HG02798 (cell line): ENCODE results near the gene RPL14.
"Not testable (repeated sequence)": the region's sequence is repeated elsewhere in the genome, so short reads cannot be mapped to it uniquely, and the experiment has no call there.

Experiments
- ATAC-seq: cut with Tn5 transposase; IDR thresholded peaks from one replicate; pipeline ENCODE4 v1.9.1; 2021; ENCODE audit warnings: mild to moderate bottlenecking; ENCODE audit not compliant: unreplicated experiment, poor library complexity

The RPL14 gene

DNA sequence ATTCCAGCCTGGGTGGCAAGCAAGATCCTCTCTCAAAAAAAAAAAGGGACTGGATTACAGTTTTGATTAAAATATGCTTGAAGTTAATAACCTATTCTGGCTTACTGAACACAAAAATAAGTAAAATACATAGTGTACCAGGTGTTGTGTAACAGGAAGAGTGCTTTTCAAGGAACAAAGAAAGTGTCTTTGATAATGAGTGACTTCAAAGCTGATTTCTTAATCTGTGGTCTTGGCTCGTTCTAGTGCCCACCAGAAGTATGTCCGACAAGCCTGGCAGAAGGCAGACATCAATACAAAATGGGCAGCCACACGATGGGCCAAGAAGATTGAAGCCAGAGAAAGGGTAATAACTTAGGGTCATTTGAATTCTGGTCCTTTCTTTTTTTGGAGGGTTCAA is 4.0 kb downstream of the RPL14 start:
- ATAC-seq: no peak

DNA sequence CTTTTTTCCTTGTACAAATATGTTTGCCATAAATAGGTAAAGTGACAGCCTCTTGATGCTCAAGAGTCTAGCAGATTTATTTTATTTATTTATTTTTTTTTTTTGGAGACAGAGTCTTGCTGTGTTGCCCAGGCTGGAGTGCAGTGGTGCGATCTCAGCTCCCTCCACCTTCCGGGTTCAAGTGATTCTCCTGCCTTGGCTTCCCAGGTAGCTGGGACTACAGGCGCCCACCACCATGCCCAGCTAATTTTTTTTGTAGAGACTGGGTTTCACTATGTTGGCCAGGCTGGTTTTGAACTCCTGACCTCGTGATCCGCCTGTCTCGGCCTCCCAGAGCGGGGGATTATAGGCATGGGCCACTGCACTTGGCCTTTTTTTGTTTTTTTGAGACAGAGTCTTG is 5.7 kb downstream of the RPL14 start:
- not testable (repeated sequence) for ATAC-seq

DNA sequence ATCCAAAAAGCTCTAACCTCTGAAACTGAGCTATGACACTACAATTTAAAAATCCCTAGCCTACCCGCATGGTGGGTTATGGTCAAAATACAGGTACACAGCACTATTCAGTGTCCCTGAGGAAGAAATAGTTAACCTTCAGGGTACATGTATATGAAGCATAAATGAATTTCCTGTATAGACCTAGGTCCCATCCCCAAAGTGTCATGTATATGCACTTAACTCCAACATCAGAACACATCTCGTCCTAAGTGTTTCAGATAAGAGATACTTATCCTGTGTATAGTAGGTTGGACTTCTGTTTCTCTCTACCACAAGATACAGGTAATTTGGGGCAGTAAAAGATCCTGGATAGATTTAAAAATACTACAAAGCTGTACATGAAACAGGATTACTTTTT is 6.4 kb downstream of the RPL14 start:
- no peak for ATAC-seq

DNA sequence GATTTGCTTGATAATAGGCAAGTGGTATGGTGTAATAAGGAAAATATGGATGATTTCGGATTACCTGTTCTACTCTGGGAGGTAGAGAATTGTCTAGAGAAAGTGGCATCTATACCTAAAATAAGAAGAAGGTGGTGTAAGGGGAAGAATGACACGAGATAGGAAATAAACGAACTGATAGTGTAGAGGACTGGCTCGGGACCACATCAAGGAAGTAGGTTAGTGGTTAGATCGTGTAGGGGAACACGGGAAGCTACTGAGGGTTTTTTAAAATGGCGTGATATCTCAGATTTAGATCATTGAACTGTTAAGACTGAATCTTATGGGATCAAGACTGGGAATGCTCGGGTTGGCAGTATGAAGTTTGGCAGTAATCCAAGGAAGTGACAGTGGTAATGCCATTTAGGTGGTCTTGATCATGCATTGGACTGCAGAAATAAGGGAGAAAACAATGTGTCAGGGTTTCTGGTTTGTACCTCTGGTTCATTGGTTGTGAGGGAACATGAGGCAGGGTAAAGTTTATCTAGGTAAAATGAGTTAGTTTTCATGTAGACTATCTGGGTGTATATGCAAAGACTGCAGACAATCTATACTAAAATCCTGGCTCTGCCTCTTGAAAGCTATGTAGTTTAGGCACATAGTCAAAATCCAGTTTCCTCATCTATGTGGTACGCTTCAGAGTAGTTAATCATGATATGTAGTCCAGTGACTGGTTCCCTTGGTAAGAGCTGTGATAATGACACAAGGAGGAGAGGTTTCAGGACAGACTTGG is 7.4 kb downstream of the RPL14 start:
- no peak for ATAC-seq

DNA sequence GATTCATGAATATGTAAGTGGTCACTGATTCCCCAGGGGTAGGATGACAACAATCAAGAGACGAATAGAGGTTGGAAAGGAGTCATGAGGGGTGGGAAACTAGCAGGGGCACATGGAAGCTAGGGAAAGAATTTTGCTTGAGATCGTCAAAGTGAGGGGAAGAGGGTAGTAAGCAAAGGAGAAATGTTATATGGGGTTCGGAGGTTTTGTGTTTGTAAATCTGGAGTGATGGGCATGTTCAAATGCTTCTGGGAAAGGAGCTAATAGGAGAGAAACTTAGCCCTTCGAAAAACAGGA is 7.9 kb downstream of the RPL14 start:
- no peak for ATAC-seq

DNA sequence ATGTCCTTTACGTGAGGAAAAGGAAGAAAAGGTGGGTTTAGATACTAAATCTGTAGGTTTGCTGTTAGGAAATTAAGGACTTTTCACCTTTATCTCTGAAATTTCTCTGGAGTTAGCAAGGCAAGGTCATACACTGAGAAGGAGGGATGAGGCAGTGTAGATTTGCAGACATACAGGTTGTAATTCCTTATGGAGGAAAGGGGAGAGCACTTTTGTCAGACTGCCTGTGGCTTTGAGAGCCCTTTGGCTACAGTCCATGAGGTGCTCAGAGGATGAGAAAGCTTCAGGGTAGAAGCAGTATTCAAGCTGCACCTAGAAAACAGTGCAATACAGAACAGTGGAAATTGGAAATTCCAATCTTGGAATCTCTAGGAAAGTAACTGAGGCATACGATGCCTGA is 8.3 kb downstream of the RPL14 start:
- no peak for ATAC-seq

DNA sequence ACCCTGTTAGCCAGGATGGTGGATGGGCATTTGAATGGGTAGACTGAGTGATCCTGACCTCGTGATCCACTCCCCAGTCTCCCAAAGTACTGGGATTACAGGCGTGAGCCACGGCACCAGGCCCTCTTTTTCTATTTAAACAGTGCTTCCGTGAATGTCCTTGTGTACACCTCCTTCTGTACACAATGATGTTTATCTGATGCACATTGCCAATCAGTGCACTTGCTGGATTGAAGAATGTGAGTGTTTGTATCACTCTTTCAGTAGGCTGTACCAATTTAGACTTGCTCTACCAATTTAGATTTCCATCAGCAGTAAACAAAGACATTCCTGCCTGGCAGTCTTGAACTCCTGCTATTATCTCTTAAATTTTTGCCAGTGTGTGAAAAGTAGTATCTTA is 10.9 kb downstream of the RPL14 start:
- no peak for ATAC-seq

DNA sequence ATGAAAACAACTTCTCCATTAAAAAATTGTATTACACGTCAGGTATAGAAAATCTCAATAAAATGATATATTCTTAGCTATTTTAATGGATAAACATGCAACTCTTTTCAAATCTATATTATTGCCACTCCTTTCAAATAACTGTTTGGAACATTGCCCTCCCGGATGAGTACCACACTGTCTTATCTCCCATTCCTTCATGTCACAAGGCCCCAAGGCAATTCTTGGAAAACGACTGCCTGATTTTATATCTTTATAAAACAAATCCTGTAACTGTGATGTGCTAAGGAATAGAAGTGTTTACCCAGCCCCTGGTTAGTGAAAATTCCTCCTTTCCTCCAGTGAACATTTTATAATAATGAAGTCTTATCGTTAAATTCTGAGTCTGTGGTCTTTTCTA is 13.6 kb downstream of the RPL14 start:
- ATAC-seq: no peak

DNA sequence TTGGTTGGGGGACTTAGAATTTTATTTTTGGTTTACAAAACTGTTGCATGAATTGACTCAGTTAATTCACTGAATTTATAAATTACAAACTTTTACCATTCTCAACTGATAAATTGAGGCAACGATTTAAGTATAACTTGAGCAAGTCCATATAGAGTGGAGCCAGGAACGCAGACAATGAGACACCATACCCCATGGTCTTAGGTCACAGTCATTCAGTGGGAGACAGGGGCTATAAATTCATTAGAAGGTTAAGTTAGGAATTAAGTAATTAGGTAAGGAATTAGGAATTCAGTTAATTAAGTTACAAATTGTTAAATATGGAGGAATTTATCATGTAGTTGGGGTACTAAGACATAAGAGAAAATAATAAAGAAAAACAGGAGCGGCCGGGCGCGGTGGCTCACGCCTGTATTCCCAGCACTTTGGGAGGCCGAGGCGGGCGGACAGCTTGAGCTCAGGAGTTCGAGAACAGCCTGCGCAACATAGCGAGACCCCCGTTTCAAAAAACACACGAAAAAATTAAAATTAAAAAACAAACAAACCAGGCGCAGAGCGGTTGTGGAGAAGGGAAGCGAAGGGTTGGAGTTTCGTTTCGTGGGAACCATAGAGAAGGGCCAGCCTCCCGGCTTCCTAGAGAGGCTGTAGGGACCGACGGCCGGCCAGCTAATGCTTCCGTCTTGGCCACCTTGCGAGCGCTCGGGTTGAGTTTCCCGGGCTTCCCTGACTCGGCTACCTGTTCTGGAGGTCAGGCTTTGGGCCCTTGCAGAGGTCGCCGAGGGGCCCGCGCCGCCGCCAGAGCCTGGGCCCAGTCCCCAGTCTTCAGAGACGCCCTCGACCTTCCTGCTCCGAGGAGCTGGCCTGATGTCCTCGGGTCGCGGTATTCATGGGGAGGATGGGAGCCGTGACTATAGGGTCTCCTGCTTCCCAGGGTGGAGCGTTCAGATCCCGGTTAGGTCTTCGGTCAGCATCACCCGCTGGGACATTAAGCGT is 19.6 kb downstream of the RPL14 start, which contains the start of gene ZNF619:
Gene ZNF619, plus strand, starts transcription at position 645 of the 993 bp plus-strand sequence. CDS start 858 bp downstream, outside the sequence.
- ATAC-seq: peak; percentile 87

DNA sequence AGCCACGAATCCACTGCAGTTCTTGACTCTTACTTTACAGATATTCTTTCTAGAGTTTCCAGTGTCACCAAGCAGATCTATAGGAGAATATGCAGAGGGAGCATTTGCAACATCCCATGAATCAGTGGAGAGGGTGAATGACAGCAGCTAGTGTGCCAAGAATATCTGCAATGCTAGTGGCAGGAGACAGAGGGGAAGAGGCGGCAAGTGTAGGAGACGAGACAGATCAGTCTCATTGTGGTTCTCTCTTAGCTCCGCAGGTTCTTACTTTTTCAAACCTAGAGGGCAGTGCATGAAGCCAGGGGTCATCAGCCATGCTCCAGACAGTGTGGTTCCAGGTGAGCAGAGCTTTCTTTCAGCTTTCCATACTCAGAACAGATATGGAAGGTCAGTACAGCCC is 20.5 kb downstream of the RPL14 start:
- ATAC-seq: no peak

DNA sequence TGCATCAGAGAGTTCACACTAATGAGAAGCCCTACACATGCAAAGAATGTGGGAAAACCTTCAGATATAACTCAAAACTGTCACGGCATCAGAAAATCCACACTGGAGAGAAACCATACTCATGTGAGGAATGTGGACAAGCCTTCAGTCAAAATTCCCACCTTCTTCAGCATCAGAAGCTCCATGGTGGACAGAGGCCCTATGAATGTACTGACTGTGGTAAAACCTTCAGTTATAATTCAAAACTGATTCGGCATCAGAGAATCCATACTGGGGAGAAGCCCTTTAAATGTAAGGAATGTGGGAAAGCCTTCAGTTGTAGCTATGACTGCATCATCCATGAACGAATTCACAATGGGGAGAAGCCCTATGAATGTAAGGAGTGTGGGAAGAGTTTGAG is 30.0 kb downstream of the RPL14 start:
- no peak for ATAC-seq

DNA sequence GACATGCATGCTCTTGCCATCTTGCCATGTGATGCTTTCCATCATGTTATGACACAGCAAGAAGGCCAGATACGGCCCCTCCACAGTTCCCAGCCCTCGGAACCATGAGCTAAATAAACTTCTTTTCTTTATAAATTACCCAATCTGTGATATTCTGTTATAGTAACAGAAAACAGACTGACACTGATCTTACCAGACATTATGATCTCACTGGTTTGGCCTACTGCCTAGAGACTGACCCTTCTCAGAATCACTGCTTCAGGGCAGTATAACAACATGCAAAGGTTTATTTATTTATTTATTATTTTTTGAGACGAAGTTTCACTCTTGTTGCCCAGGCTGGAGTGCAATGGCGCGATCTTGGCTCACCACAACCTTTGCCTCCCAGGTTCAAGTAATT is 33.8 kb downstream of the RPL14 start:
- no peak for ATAC-seq

DNA sequence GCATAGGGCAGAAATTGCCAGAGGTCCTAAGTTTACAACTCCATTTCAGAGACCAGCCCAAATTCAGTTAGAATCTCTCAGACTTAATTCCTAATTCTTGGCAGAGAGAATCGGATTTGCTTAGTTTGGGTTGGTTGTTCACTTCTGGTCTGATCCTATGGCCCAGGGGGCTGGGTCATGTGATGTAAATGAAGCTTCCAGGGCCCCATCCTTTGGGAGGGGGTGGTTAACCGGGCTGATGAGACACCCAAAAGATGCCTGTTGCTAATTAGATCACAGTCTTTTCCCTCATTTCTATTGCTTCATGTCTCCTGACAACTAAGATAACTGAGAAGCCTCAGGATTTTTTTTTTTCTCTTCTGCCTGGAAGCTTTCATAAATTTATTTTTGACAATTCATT is 37.6 kb downstream of the RPL14 start:
- no peak for ATAC-seq

DNA sequence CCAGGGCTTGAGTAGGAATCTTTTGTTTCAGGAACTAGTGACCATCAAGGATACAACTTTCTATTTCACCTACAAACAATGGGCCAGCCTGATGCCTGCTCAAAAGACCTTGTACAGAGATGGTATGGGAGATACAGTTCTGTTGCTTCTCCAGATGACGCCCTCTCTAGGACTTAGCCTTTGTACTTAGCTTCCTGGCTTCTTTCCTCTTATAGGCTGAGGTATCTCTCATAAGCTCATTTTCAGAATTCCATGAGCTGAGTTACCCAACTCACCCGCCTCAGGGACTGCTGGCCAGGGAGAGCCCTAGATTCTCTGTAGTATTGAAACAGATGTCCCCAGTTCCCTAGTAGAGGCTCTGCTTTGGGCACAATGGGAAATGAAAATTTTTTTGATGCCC is 40.1 kb downstream of the RPL14 start:
- ATAC-seq: no peak

DNA sequence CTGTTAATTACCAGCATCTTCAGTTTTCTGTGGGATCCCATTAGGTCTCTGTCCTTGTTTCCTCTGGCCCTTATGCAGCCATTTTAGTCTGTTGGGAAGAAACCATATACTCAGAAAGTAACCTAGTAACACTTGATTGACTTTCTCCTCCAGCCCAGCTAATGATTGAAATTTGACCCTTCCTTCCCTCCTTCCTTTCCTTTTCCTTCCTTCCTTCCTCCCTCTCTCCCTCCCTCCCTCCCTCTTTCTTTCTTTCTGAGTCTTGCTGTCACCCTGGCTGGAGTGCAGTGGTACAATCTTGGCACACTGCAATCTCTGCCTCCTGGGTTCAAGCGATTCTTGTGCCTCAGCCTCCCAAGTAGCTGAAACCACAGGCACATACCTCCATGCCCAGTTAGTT is 42.8 kb downstream of the RPL14 start:
- no peak for ATAC-seq

DNA sequence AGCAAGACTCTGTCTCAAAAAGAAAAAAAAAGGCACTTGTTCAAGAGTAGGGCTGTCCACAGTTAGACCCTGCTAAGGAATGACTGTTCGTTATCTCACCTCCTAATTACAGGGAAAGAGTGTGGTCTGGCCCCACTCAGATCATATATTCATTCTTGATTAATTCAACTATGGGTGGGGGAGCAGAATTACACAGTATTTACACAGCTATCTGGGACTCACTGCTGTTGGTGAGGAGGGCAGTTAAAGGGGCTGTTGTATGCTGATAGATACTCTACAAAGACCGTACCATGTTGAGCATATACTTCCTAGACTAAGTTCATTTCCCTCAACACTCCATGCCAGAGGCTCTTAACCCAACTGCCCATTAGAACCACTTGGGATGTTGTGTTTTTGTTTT is 44.9 kb downstream of the RPL14 start:
- ATAC-seq: no peak

DNA sequence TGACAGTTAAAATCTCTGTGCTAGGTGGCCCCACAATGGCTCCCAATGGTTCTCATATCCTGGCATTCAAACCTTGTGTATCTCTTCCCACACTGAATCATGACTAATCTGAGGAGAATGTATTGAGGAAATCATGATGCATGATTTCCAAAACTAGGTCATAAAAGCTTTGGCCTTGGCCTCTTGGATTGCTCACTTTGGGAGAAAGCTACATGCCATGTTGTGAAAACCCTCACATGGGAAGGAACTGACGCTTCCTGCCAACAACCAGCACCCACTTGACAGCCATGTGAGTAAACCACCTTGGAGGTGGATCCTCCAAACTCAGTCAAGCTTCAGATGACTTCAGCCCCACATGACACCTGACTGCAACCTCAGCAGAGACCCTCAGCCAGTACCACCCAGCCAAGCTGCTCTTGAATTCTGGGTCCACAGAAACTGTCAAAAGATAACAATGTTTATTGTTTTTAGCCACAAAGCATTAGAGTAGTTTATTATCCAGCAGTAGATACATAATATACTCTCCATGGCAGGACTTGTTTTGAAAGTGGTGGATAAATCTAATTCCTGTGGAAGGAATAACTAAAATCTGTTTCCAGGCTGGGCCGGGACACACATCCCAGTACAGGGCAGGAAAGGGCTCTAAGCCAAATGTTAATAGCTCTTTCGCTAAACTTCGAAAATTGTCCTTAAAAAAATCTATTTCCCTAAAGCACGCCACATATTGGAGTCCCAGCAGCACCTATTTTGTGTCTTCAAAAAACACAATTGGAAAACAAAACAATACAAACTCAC is 47.7 kb downstream of the RPL14 start:
- ATAC-seq: no peak

DNA sequence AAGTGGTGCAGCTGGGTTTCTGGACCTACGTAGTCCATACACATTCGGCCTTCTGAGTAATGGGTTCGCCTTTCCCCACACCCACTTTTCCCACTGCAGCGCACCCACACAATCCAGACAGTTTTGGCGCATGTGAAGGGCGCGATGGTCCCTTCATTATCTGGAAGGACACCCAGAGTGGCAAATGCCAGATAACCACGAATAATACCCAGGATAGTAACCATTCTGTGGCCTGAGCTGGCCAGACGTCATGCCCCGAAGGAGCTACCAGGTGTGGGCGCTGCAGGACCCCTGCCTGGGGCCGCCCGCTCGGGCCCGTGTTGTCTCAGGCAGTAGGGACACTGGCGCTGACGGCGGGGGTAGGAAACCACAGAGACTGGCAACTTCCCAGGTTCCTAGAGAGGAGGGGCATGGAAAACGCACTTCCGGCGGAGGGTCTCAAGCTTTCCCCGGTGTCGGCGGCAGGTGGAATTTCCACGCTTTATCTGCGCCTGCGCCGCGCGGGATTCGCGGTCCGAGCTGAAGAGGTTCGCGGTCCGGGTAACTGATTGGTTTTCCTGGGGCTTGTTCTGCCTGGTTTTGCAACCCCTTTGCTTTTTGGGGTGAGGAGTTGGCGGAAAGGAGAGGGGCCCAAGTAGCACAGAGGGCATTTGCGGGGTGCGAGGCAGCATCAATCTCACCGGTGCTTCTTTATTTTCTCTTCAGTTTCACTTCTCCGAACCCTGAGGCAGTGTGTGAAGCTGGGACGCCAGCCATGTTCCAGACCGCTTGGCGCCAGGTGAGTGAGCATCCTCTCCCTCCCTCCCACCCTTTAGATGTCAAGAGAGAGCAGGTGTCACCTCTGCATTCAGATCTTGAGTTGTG is 48.7 kb downstream of the RPL14 start, which contains the start of gene ZNF620:
Gene ZNF620, plus strand, starts transcription at position 441 of the 864 bp plus-strand sequence. Its CDS starts 314 bp downstream, at position 755.
- ATAC-seq: peak; percentile 81

DNA sequence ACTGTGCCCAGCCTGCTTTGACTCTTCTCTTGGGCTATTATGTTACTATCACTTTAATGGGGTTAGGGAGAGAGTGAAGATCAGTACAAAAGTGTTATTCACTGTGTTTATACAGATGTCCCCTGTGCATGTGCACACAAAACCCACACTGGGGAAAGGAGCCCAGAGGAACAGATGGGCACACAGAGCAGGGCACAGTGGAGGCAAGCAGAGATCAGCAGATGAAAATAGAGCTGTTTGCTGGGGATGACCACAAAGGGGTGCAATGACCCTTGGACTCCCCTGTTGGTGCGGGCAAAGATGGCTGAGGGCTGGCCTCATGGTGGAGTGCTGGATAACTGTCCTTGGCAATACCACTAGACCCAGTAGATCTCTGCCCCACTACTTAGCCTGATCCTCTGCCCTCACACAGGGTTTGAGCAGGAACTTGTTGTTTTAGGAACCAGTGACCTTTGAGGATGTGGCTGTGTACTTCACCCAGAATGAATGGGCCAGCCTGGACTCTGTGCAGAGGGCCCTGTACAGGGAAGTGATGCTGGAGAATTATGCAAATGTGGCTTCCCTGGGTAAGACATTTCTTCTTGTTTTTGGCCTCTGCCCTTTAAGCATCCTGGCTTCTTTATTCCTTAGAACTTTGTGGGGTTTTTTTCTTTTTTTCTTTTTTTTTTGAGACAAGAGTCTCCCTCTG is 54.0 kb downstream of the RPL14 start:
- no peak for ATAC-seq
